Pancreas (tissue), 10 donors: ENCODE results near the gene TTF2. TPM values are rescaled to one million over a fixed set of nuclear protein-coding genes. Genes with fewer than 3 reads are reported as not detected.

ENCODE experiments used
- ATAC-seq, 4 donors: fragments of 200-7000 bp; cut with Tn5 transposase; one replicate each; pipeline versions ENCODE4 v1.8.0 to v1.9.1; 2020; ENCODE audit warnings: mild to moderate bottlenecking in 4 of 4, moderate library complexity in 4 of 4
- DNase-seq, 6 donors: peaks; one replicate each; pipeline ENCODE4 v3.0.0-alpha.2; 2020
- FAIRE-seq: peaks from 2 replicates; lab custom pipeline; 2012; peaks lifted over from hg19 to GRCh38; lab: Jason Lieb, UNC
- H3K27ac ChIP-seq, 4 donors: fragments of 200-600 bp; sonication (generic); 1 replicate in 3 of 4; 2 replicates in 1 of 4; pipeline versions ENCODE4 v1.5.0 to v1.8.0; 2020
- H3K27me3 ChIP-seq, 4 donors: fragments of 200-600 bp; one replicate each; pipeline ENCODE4 v1.8.0; 2021
- H3K36me3 ChIP-seq, 3 donors: fragments of 200-600 bp; sonication (generic) in 1 of 3; one replicate each; pipeline versions ENCODE4 v1.5.0 to v1.8.0; 2020 to 2021
- H3K4me1 ChIP-seq, 3 donors: fragments of 200-600 bp; one replicate each; pipeline ENCODE4 v1.8.0; 2021
- H3K4me3 ChIP-seq, 4 donors: fragments of 200-600 bp; sonication (generic) in 2 of 4; one replicate each; pipeline versions ENCODE4 v1.5.0 to v1.8.0; 2020 to 2021
- H3K9me3 ChIP-seq, 4 donors: fragments of 200-600 bp; one replicate each; pipeline ENCODE4 v1.8.0; 2021
- WGBS, 2 donors: extraction: QIAGEN DNeasy Blood & Tissue Kit; methylation state at CpG; one replicate each; pipeline ENCODE4 v1.1.7; 2013; 5-methylcytosine and 5-hydroxymethylcytosine counted together
- intact Hi-C, 3 donors: fragments of 100-400 bp; cut with DNase I; formaldehyde crosslinking; loops; one replicate each; pipeline versions ENCODE4 v1.11.1 to v1.14.2; 2022
- polyA plus RNA-seq, 2 donors: library from polyadenylated mRNA; stranded (reverse); fragments of 200-250 nt; gene quantifications; one replicate each; pipeline ENCODE4 v1.2.3, GENCODE V29; 2013
- total RNA-seq, 6 donors: library from RNA; stranded (reverse); fragmentation: NEBNext Ultra II Directional in 4 of 6; extraction: Animal tissue kit (Norgen Biotek cat#: 25700) in 4 of 6; gene quantifications; one replicate each; pipeline versions ENCODE4 v1.2.1 to v1.2.4, GENCODE V29; 2021 to 2023
- TF ChIP-seq, protein P1 (sequence below), 4 donors: fragments of 200-600 bp; sonication (generic) in 3 of 4; IDR thresholded peaks; one replicate each; pipeline versions ENCODE4 v1.5.0 to v1.8.0; 2021; ENCODE audit warnings: antibody characterized with exemption in 4 of 4
- donor health status: healthy with polysubstance abuse.
- donor health status: DM: no; HTN: no; CAD: no; lungs with moderate emphysema.
- donor health status: DM: no; HTN: no; CAD: no.
- donor health status: control.
- donor health status: control.
- donor health status: Bipolar disorder and iron deficiency.
- donor health status: DM: yes; HTN: yes; CAD: no.
- donor health status: DM: no; HTN: no; CAD: no.
- donor health status: DM: no; HTN: no; CAD: no.
- donor health status: DM: yes; HTN: yes; CAD: no.

TTF2 gene
- total RNA-seq (10 to 100 TPM in 1 of 6 donors, 1 to 10 TPM in 5; 3.5 to 16.5 (median 5.5) TPM), polyA plus RNA-seq (1 to 10 TPM; 2.0 to 3.1 TPM)

DNA sequence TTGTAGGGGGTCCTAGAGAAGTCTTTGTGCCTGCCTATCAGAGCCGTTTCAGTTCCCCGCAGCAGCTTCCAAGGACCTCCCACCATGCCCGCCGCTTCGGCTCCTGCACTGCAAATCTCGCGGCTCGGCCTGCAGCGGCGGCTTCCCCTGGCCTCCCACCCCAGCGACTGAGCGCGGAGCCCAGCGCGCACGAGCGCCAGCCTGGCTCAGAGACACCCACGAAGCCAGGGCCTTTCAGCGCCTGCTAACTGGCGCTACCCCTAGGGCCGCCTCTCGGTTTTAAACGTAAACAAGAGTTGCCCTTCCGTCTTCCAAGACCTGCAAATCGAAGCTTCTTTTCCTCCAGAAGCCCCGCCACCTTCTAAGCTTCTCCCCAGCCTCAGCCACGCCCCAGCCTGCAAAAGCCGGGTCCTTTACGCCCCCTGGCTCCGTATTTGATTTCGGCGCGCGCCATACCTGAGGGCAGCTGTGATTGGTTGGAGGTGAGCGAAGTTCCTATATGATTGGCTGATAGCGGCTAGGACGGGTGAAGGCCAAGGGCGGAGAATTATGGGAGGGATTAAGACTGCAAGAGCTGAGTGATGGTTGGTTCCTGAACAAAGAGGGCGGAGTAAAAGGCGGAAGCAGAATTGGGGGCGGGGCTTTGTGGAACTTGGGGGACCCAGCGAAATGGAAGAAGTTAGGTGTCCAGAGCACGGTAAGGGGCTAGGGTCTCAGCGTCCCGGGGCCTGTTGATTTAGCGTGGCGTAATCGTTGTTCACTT is at the start of gene TTF2:
TTF2 (plus strand) TSS at position 649 of the 763 bp plus-strand sequence; CDS start at position 670, 21 bp downstream.
- no peaks in the 10 kb centered on the region for H3K9me3 ChIP-seq
- H3K4me3 ChIP-seq, result peak within 1 kb of the TSS; percentile 62 to 82 (median 72)
- H3K27ac ChIP-seq, result peak within 1 kb of the TSS; percentile 60 to 83 (median 76)
- ATAC-seq, result peak; percentile 93 to 98 (median 97)
- H3K4me1 ChIP-seq, result peaks cover 0 to 6% (median 0%) of the 10 kb centered on the region in 3 donors
- H3K36me3 ChIP-seq, result no peaks in the 10 kb centered on the region
- WGBS, 2 donors, result 0% methylated on average over 48 of the region's 48 CpGs
- peak; percentile 87 to 96 (median 94) for DNase-seq
- intact Hi-C loops, result loop anchor here in 2 of 3 donors (5.0 to 10.0 kb wide), 5 partner anchors 65 to 323 kb away; partner anchors contain the start of gene TRIM45 (in 1 of the 2)
- no peaks in the 10 kb centered on the region for H3K27me3 ChIP-seq
- FAIRE-seq, result peak; percentile 85
- TF ChIP-seq, protein P1, sequence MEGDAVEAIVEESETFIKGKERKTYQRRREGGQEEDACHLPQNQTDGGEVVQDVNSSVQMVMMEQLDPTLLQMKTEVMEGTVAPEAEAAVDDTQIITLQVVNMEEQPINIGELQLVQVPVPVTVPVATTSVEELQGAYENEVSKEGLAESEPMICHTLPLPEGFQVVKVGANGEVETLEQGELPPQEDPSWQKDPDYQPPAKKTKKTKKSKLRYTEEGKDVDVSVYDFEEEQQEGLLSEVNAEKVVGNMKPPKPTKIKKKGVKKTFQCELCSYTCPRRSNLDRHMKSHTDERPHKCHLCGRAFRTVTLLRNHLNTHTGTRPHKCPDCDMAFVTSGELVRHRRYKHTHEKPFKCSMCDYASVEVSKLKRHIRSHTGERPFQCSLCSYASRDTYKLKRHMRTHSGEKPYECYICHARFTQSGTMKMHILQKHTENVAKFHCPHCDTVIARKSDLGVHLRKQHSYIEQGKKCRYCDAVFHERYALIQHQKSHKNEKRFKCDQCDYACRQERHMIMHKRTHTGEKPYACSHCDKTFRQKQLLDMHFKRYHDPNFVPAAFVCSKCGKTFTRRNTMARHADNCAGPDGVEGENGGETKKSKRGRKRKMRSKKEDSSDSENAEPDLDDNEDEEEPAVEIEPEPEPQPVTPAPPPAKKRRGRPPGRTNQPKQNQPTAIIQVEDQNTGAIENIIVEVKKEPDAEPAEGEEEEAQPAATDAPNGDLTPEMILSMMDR (IDR thresholded peaks at IDR 0.05), result no peak

DNA sequence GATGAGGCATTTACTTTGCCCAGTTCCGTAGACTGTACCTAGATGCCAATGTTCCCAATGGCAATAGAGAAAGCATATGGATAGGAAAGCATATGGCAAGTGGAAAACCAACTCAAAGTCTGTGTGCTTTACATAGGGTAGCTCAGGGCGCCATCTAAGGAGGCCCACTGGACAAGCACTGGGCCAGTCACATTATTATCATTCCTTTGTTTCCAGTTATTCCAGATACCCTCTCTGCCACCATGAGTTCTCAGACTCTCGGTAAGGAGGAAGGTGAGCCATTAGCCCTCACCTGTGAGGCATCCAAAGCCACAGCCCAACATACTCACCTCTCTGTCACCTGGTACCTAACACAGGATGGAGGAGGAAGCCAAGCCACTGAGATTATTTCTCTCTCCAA is 48.8 kb upstream of the TTF2 start:
- TF ChIP-seq, protein P1 (IDR thresholded peaks at IDR 0.05), result no peak
- Histone ChIP-seq H3K36me3 (no peaks in the 10 kb centered on the region), H3K27ac (no peak overlapping the region), H3K4me1 (no peaks in the 10 kb centered on the region), H3K27me3 (no peaks in the 10 kb centered on the region), H3K9me3 (no peaks in the 10 kb centered on the region), H3K4me3 (no peak overlapping the region)
- FAIRE-seq (no peak), ATAC-seq (no peak), DNase-seq (no peak)
- intact Hi-C loops, result no loop called here
- WGBS, 2 donors, result 91 to 100% methylated on average over 3 of the region's 3 CpGs

DNA sequence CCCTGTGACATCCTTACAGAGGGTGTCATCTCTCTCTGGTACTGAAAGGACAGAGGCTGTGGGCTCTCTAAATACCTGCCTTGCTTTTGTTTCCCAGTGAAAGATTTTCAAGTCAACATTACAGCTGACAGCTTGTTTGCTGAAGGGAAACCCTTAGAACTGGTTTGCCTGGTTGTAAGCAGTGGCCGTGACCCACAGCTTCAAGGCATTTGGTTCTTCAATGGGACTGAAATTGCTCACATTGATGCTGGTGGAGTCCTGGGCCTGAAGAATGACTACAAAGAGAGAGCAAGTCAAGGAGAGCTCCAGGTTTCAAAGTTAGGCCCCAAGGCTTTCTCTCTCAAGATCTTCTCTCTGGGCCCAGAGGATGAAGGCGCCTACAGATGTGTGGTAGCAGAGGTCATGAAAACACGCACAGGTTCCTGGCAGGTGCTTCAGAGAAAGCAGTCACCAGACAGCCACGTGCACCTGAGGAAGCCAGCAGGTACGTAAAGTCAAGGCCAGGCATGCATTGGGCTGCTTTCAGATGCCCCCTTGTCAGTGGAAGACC is 46.7 kb upstream of the TTF2 start:
- Histone ChIP-seq H3K9me3 (no peaks in the 10 kb centered on the region), H3K27ac (no peak overlapping the region), H3K4me1 (no peaks in the 10 kb centered on the region), H3K4me3 (no peak overlapping the region), H3K36me3 (no peaks in the 10 kb centered on the region), H3K27me3 (no peaks in the 10 kb centered on the region)
- intact Hi-C loops, result no loop called here
- TF ChIP-seq, protein P1 (IDR thresholded peaks at IDR 0.05), result no peak
- ATAC-seq (peak; percentile 38 to 82 (median 61)), FAIRE-seq (no peak), DNase-seq (no peak)
- 48 to 59% methylated on average over 5 of the region's 5 CpGs for WGBS, 2 donors

DNA sequence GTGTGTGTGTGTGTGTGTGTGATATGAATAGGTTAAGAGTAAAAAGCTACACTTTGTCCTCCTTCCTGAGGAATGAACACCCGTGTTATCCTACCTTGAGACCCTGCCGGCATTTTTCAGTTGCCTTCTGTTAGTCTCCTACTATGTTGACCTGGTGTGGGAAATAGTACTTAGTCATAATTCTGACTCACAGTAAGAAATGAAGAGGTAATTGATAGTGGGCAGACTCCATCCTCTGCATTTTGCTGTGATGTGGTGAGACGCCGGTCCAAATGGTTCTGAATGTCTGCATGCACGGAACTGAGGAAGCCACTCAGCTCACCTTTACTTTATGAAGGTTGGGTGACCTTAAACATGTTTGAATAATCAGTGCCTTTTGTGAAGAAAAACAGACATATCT is 45.9 kb upstream of the TTF2 start:
- Histone ChIP-seq H3K27me3 (no peaks in the 10 kb centered on the region), H3K4me3 (no peak overlapping the region), H3K4me1 (no peaks in the 10 kb centered on the region), H3K27ac (no peak overlapping the region), H3K36me3 (no peaks in the 10 kb centered on the region), H3K9me3 (no peaks in the 10 kb centered on the region)
- intact Hi-C loops, result no loop called here
- ATAC-seq (no peak), DNase-seq (no peak), FAIRE-seq (no peak)
- TF ChIP-seq, protein P1 (IDR thresholded peaks at IDR 0.05), result no peak
- 89% methylated on average over 5 of the region's 5 CpGs for WGBS, 2 donors
